HS-5 (cell line): ENCODE data around the gene MYO1C.

Experiments used
- DNase-seq: peaks from one replicate; pipeline ENCODE4 v3.0.0-alpha.2; 2012; ENCODE audit warnings: low read depth

The MYO1C gene

DNA sequence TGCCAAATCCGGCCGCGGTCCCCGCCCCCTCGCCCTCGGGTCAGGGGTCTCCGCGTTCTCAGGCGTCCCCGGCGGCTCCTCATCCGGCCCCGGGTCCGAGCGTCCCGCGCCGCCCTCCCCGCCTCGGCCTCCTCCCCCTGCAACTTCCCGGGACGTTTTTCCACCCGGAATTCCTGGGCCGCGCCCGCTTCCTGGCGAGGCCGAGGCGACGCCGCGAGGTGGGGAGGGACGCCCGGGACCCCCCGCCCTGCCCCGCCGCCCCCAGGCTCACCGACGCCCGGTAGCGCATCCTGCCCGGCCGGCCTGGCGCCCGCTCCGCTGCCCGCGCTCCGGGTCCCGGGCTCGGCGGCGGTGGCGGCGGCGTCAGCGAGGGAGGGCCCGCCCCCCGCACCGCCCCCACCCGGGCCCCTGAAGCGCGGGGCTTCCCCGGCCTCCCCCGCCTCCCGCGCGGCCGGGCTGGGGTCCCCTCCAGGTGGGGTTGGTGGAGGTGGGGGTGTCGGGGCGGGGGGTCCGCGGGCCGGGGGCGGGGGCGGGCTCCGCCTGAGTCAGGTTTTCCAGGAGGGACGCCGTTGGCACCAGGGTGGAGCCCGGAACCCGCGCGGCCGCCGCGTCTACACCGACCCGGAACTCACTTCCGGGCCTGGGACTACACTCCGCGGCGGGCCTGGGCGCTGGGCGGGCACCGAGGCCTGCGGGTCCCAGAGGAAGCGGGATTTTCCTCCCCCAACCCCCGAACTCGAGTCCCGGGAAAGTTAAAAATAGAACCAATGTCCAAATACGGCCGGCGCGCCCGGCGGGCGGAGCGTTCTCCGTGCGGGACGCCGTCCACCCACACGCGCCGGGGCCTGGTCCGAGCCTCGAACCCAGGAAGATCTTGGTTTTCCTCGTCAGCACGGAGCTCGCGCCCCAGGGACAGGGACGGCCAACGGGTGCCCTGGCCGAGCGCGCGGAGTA is 6.8 kb downstream of the MYO1C start:
- DNase-seq: no peak

GRCh38 chr17:1484676-1485422 is 7.6 kb downstream of the MYO1C start:
- DNase-seq: no peak

DNA sequence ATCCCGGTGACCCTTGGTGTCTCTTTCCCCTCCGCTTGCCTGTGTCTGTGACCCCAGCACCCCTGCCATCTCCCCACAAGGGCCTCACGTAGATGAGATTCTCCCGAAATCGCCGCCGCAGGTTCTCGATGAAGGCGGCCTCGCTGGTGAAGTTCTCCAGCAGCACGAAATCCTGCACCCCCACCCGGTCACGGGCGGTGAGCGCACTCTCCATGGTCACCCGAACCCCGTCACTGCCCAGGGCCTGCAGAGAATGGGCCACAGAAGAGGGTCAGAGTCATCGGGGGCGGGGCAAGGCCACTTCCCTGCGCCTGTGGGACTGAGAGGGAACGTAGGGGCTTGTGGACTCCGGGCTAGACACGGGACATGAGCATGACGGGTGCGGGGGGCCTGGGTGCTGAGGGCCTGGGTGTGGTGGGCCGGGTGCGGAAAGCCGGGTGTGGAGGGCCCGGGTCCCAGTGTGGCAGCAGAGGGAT is 8.4 kb downstream of the MYO1C start:
- no peak for DNase-seq

DNA sequence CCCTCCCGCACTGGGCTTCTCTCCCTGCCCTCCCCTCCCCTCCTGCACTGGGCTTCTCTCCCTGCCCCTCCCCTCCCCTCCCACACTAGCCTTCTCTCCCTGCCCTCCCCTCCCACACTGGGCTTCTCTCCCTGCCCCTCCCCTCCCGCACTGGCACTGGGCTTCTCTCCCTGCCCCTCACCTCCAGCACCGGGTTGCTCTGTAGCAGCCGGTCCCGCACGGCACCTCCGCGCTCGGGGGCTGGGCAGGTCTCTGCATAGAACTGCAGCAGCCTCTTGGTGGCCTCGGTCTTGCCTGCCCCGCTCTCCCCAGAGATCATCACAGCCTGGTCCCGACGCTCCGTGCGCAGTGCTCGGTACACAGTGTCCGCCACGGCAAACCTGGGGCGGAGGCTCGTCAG is 9.8 kb downstream of the MYO1C start:
- no peak for DNase-seq

GRCh38 chr17:1481736-1482135 is 10.8 kb downstream of the MYO1C start:
- DNase-seq: no peak

DNA sequence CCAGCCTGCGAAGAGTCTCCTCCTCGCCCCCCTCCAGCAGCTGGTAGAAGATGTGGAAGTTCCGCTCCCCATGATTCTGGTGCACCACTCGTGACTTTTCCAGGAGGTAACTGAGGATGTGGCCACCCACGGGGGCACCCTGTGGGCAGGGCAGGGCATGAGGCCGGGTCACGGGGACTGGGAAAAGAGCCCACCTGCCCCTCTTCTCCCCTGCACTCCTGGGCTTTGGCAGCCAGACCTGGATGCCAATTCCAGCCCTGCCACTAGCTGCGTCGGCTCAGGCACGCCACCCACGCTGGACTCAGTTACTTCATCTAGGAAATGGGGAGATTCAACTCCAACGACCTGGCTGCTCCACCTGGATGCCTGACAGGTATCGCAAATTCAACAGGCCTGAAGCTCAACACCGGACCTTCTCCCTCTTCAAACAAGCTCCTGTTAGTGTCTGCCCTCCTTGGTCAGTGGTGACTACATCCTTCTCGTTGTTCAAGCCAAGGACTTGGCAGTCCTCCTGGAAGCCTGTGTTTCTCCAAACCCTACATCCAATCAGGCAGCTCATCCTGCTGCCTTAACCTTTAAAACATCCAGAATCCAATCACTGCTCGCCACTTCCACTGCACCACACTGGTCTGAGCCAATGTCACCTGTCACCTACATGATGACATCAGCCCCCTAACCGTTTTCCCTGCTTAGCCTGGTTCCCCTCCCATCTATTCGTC is 11.6 kb downstream of the MYO1C start:
- DNase-seq: no peak

GRCh38 chr17:1478418-1478817 is 14.1 kb downstream of the MYO1C start:
- DNase-seq: no peak

- DNase-seq: no peak
Measured at GRCh38 chr17:1475321-1475854, 17.1 kb downstream of the MYO1C start.

GRCh38 chr17:1474402-1475189 is 17.9 kb downstream of the MYO1C start:
- DNase-seq: no peak

- no peak for DNase-seq
Measured at GRCh38 chr17:1473841-1474240, 18.6 kb downstream of the MYO1C start.

- no peak for DNase-seq
Measured at GRCh38 chr17:1473170-1473569, 19.3 kb downstream of the MYO1C start.

GRCh38 chr17:1471911-1472821 is 20.3 kb downstream of the MYO1C start:
- no peak for DNase-seq

DNA sequence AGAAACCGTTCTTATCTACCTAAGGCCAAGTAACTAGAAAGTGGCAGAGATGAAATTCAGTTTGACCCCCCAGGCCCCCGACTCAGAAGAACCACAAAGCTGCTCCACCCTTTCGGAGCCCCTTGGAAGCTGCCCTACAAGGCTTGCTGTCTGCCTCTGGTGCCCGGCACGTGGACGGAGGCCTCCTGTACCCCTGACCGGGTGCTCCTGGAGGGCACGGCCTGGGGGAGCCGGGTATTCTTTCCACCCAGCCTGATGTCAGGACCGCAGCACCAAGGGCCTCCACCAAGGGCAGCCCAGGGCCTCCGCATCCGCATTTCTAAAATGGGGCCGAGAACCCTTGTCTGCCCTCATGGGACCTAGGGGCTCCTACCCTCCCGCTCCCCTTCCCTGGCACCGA is 21.0 kb downstream of the MYO1C start:
- DNase-seq: no peak

DNA sequence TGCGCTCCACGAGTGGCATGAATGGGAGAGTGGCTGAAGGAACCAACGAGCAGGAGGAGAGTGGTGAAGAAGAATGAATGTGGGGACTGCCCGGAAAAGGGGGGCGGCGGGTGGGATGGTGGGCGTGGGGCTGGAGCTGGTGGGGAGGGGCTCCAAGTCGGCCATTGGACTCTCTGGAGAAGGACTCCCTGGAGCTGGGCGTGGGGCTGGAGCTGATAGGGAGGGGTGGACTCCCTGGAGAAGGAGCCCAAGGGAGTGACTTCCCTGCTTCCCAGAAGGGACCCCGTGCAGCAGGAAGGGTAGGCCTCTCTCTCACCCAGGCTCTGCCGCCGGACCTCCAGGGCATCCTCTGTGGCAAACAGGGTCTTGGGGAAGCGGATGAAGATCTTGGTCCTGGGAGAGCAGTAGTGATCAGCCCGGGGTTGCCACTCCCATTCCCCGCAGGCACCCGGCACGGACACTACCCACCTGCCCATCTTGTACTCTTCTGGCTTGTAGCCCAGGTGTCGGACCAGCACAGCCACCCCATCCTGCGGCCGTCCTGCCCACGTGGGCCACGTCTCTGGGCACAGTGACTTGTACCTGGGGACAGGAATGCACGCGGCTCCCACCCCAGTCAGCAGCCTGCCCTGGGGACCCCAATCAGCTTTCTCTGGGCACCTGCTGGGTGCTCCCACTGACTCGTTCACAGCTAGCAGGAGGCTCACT is 21.6 kb downstream of the MYO1C start:
- DNase-seq: no peak

GRCh38 chr17:1470071-1470754 is 22.3 kb downstream of the MYO1C start:
- DNase-seq: no peak

DNA sequence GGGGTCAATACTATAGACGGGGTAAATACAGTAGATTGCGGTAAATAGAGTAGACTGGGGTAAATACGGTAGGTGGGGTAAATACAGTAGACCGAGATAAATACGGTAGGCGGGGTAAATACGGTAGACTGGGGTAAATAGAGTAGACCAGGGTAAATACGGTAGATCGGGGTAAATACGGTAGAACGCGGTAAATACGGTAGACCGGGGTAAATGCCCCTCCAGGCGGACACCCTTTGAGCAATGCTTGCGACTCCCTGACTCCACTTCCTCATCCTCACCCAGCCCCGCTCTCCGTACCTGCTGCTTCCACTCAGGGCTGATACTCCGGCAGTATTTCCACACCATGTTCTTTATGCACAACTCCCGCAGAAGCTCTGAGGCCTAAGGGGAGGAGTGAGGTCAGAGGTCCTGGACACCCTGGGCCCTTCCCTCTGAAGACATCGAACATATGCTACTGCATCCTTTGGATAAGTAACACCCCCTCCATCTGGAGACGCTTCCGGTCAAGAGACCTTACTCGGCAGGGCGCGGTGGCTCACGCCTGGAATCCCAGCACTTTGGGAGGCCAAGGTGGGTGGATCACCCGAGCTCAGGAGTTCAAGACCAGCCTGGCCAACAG is 23.1 kb downstream of the MYO1C start:
- no peak for DNase-seq

GRCh38 chr17:1467898-1468492 is 24.5 kb downstream of the MYO1C start:
- no peak for DNase-seq

DNA sequence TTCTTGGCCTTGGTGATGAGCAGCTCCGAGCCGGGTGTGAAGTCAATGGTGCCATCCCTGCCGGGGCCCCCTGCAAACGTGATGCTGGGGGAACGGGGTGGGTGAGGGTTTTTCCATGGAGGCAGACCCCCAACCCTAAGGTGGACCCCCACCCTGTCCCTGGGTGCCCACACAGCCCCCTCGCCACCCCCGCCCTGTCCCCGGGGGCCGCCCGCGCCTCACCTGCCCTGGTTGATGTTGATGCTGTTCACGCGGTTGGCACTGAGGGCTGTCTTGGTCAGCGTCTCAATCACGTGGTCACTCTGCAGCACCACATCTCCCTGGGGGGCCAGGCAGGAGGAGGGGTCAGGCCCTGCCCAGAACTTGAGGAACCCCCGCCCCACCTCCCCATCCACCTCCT is 25.2 kb downstream of the MYO1C start:
- DNase-seq: no peak
